Upper lobe of right lung (tissue), 1 donor: ENCODE measurements around the gene CIZ1. TPM values are rescaled to one million over a fixed set of nuclear protein-coding genes. Genes with fewer than 3 reads are reported as not detected.

Experiments
- ATAC-seq: fragments of 200-7000 bp; cut with Tn5 transposase; one replicate; pipeline ENCODE4 v1.9.1; 2020; ENCODE audit warnings: mild to moderate bottlenecking, moderate library complexity
- DNase-seq: peaks from one replicate; pipeline ENCODE4 v3.0.0-alpha.2; 2020
- H3K27ac ChIP-seq: fragments of 200-600 bp; one replicate; pipeline ENCODE4 v1.8.0; 2022
- H3K27me3 ChIP-seq: fragments of 200-600 bp; one replicate; pipeline ENCODE4 v1.8.0; 2022; ENCODE audit warnings: mild to moderate bottlenecking
- H3K36me3 ChIP-seq: fragments of 200-600 bp; one replicate; pipeline ENCODE4 v1.8.0; 2022
- H3K4me1 ChIP-seq: fragments of 200-600 bp; one replicate; pipeline ENCODE4 v1.8.0; 2022
- H3K4me3 ChIP-seq: fragments of 200-600 bp; one replicate; pipeline ENCODE4 v1.8.0; 2022; ENCODE audit warnings: mild to moderate bottlenecking
- H3K9me3 ChIP-seq: fragments of 200-600 bp; one replicate; pipeline ENCODE4 v1.8.0; 2022
- CTCF ChIP-seq: fragments of 200-600 bp; IDR thresholded peaks from one replicate; pipeline ENCODE4 v1.8.0; 2022; ENCODE audit warnings: antibody characterized with exemption
- intact Hi-C: fragments of 100-400 bp; cut with DNase I; formaldehyde crosslinking; loops from one replicate; pipeline ENCODE4 v1.11.0; 2022
- total RNA-seq: library from RNA; stranded (reverse); fragmentation: NEBNext Ultra II Directional; extraction: Animal tissue kit (Norgen Biotek cat#: 25700); gene quantifications from one replicate; pipeline ENCODE4 v1.2.1, GENCODE V29; 2021
- donor health status: DM: no; HTN: yes; CAD: no; lungs with severe emphysema.

Gene CIZ1
- total RNA-seq, 1 donor from 2014 or later: 107 TPM

GRCh38 chr9:128159522-128159783 lies 31.9 kb downstream of the CIZ1 start:
- no peak for DNase-seq

GRCh38 chr9:128155736-128156500 lies 35.5 kb downstream of the CIZ1 start:
- no peaks in the 10 kb centered on the region for H3K4me1 ChIP-seq
- ATAC-seq (no peak), DNase-seq (no peak)
- intact Hi-C loops: no loop called here
- TF ChIP-seq CTCF: no peak
- no peak overlapping the region for H3K27ac ChIP-seq
- H3K4me3 ChIP-seq: no peak overlapping the region
- no peaks in the 10 kb centered on the region for H3K9me3 ChIP-seq
- no peaks in the 10 kb centered on the region for H3K27me3 ChIP-seq
- no peaks in the 10 kb centered on the region for H3K36me3 ChIP-seq

More at GRCh38 chr9:128159522-128159783, 31.9 kb downstream of the CIZ1 start:
- peak overlapping the region; percentile 65 for H3K27ac ChIP-seq
- ATAC-seq: peak; percentile 9
- no peaks in the 10 kb centered on the region for H3K4me1 ChIP-seq
- no peaks in the 10 kb centered on the region for H3K27me3 ChIP-seq
- intact Hi-C loops: no loop called here
- H3K9me3 ChIP-seq: no peaks in the 10 kb centered on the region
- peak overlapping the region; percentile 63 for H3K4me3 ChIP-seq
- no peak for TF ChIP-seq CTCF
- peaks cover 3% of the 10 kb centered on the region for H3K36me3 ChIP-seq

- DNase-seq (no peak), ATAC-seq (no peak)
- H3K4me3 ChIP-seq: no peak overlapping the region
- intact Hi-C loops: no loop called here
- no peaks in the 10 kb centered on the region for H3K36me3 ChIP-seq
- H3K27me3 ChIP-seq: no peaks in the 10 kb centered on the region
- no peak for TF ChIP-seq CTCF
- H3K4me1 ChIP-seq: peaks cover 1% of the 10 kb centered on the region
- H3K27ac ChIP-seq: no peak overlapping the region
- H3K9me3 ChIP-seq: no peaks in the 10 kb centered on the region
Measured at GRCh38 chr9:128153947-128154695, 37.3 kb downstream of the CIZ1 start.

- no peak overlapping the region for H3K27ac ChIP-seq
- DNase-seq (no peak), ATAC-seq (no peak)
- intact Hi-C loops: no loop called here
- no peak overlapping the region for H3K4me3 ChIP-seq
- H3K4me1 ChIP-seq: peaks cover 9% of the 10 kb centered on the region
- H3K27me3 ChIP-seq: no peaks in the 10 kb centered on the region
- TF ChIP-seq CTCF: no peak
- no peaks in the 10 kb centered on the region for H3K36me3 ChIP-seq
- H3K9me3 ChIP-seq: no peaks in the 10 kb centered on the region
Measured at GRCh38 chr9:128153060-128153946, 38.1 kb downstream of the CIZ1 start.

GRCh38 chr9:128152133-128153059 lies 39.0 kb downstream of the CIZ1 start:
- no peak for ATAC-seq
- Histone ChIP-seq H3K27ac (no peak overlapping the region), H3K4me1 (peaks cover 9% of the 10 kb centered on the region), H3K27me3 (no peaks in the 10 kb centered on the region), H3K36me3 (no peaks in the 10 kb centered on the region), H3K4me3 (no peak overlapping the region), H3K9me3 (no peaks in the 10 kb centered on the region)
- TF ChIP-seq CTCF: no peak
- intact Hi-C loops: no loop called here
- DNase-seq: no peak
